GM19467 (cell line): ENCODE data around the gene RYR1.
"Not testable (repeated sequence)": the region's sequence is repeated elsewhere in the genome, so short reads cannot be mapped to it uniquely, and the experiment has no call there.

Experiments used
- ATAC-seq: cut with Tn5 transposase; IDR thresholded peaks from one replicate; pipeline ENCODE4 v1.9.1; 2021; ENCODE audit warnings: mild to moderate bottlenecking, moderate library complexity; ENCODE audit not compliant: unreplicated experiment

Gene RYR1

DNA sequence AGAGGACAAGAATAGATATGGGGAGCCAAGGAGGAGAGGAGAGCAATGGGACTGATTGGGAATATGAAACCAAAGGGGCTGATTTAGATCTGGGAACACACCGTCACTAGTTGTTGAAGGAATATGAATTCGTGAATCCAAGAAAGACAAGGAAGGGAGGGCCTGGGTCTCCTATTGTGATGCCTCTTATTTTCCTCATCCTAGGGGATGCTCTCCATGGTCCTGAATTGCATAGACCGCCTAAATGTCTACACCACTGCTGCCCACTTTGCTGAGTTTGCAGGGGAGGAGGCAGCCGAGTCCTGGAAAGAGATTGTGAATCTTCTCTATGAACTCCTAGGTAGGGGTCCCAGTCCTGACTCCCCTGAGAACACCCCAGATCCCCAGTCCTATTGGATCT lies 21.5 kb downstream of the RYR1 start:
- no peak for ATAC-seq

GRCh38 chr19:38457202-38457601 lies 23.7 kb downstream of the RYR1 start:
- ATAC-seq, result no peak

DNA sequence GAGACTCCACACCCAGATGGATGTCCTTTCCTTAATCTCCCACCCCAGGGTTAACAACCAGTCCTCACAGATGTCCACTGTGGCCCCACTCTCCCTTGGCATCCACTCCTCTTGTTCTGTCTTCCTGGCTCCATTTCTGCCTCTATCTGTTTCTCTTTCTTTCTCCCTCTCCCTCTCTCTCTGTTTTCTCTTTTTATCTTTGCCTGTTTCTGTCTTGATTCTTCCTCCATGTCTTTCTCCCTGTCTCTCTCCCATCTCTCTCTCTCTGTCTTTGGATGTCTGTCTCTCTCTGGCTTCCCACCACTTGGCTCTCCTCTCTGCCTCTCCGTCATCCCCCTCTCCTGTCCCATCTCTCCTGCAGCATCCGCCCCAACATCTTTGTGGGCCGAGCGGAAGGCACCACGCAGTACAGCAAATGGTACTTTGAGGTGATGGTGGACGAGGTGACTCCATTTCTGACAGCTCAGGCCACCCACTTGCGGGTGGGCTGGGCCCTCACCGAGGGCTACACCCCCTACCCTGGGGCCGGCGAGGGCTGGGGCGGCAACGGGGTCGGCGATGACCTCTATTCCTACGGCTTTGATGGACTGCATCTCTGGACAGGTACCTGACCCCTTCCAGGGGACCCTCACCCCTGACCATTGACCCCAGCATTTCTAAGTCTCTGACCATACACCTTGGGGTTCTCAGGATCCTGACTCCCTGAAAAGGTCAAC lies 24.4 kb downstream of the RYR1 start:
- ATAC-seq, result no peak

GRCh38 chr19:38458991-38459390 lies 25.5 kb downstream of the RYR1 start:
- ATAC-seq, result no peak

- ATAC-seq, result no peak
Measured at GRCh38 chr19:38463365-38463764, 29.9 kb downstream of the RYR1 start.

DNA sequence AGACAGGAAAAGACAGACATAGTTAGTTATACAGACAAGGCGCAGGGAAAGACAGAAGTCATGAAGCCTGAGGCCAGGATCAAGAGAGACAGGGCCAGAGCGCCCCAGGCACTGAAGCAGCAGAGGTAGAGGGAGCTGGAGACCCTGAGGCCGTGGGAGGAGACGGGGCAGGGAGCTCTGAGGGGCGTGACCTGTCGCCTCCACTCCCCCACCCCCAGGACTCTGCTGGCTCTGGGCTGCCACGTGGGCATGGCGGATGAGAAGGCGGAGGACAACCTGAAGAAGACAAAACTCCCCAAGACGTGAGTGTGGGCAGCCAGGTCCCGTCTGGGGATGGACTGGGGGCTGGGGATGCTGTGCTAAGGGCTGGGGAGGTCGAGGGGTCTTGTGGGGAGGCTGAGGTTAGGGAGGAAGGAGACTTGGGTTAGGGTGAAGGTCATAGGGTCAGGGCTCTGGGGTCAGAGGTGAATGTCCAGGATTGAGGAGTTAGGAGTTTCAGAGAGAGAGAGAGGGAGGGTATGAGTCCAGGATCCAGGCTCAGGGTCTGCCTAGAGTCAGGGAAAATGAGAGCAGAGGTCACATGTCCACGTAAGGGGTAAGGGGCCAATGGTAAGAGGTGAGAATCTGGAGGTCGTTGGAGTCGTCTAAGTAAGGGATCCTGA lies 31.1 kb downstream of the RYR1 start:
- no peak for ATAC-seq

DNA sequence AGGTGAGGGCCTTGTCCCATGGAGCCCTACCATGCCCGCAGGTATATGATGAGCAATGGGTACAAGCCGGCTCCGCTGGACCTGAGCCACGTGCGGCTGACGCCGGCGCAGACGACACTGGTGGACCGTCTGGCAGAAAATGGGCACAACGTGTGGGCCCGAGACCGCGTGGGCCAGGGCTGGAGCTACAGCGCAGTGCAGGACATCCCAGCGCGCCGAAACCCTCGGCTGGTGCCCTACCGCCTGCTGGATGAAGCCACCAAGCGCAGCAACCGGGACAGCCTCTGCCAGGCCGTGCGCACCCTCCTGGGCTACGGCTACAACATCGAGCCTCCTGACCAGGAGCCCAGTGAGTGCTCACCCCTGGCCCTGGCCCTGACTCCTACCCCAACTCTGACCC lies 32.6 kb downstream of the RYR1 start:
- no peak for ATAC-seq

GRCh38 chr19:38467541-38468525 lies 34.3 kb downstream of the RYR1 start:
- no peak for ATAC-seq

- ATAC-seq, result no peak
Measured at GRCh38 chr19:38469151-38469550, 35.7 kb downstream of the RYR1 start.

GRCh38 chr19:38470788-38471480 lies 37.4 kb downstream of the RYR1 start:
- ATAC-seq, result no peak

DNA sequence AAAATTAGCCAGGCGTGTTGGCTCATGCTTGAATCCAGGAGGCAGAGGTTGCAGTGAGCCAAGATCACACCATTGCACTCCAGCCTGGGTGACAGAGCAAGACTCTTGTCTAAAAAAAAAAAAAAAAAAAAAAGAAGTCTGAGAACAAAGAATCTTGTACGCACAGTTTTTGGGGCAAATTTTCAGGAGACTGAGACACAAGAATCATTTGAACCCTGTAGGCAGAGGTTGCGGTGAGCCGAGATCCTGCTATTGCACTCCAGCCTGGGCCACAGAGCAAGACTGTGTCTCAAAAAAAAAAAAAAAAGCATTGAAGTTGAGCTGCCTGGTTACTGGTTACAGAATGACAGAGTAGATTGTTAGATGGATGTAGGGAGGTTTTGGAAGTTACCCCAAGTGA lies 39.2 kb downstream of the RYR1 start:
- not testable (repeated sequence) for ATAC-seq

DNA sequence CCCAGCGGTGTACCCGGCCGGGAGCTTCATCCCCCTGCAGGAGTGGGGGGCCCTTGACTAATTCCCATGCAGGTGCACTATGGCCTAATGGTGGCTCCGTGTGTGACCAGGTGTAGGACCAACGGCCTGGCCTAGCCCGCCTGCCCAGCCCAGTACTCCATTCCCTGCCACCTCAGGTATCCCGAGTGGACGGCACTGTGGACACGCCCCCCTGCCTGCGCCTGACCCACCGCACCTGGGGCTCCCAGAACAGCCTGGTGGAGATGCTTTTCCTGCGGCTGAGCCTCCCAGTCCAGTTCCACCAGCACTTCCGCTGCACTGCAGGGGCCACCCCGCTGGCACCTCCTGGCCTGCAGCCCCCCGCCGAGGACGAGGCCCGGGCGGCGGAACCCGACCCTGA lies 39.7 kb downstream of the RYR1 start:
- no peak for ATAC-seq

DNA sequence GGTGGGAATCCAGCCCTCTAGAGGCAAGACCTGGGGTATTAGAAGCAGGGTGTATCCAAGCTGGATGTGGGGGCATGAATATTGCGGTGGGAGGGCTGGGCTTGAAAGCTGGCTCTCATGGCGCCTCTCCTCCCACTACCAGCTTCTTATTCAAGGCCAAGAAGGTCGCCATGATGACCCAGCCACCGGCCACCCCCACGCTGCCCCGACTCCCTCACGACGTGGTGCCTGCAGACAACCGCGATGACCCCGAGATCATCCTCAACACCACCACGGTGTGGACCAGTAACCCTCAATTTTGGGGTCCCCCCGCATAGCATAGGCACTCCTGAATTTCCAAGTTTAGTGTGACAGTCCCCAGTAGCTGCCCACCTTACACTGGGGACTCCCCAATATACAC lies 41.7 kb downstream of the RYR1 start:
- no peak for ATAC-seq

- ATAC-seq, result no peak
Measured at GRCh38 chr19:38478273-38478971, 44.9 kb downstream of the RYR1 start.

GRCh38 chr19:38482496-38482895 lies 49.0 kb downstream of the RYR1 start:
- no peak for ATAC-seq

DNA sequence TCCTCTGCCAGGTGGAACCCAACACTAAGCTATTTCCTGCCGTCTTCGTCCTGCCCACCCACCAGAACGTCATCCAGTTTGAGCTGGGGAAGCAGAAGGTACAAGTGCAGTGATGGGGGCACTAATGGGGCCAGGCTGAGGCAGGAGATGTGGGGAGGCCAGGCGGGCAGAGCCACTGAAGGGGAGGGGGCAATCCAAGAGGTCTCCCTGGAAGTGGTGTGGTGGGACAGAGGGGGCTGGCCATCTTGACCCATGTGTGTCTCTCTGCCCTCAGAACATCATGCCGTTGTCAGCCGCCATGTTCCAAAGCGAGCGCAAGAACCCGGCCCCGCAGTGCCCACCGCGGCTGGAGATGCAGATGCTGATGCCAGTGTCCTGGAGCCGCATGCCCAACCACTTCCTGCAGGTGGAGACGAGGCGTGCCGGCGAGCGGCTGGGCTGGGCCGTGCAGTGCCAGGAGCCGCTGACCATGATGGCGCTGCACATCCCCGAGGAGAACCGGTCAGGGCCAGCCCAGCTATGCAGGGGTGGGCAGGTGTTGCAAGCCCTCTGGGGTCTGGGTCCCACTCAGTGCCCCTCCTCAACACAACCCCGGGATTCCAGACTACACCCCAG lies 49.6 kb downstream of the RYR1 start:
- no peak for ATAC-seq

DNA sequence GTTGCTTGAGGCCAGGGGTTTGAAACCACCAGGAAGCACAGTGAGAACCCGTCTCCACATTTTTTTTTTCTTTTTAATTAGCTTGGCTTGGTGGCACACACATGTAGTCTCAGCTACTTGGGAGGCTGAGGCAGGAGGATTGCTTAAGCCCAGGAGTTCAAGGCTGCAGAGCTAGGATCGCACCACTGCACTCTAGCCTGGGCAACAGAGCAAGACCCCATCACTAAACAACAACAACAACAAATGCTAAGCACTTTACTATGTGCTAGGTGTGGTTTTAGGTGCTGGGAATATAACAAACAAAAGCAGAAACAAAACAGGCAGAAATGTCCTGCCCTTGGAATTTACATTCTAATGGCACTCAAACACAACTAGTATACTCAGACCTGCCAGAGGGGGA lies 51.3 kb downstream of the RYR1 start:
- ATAC-seq, result no peak

- ATAC-seq, result no peak
Measured at GRCh38 chr19:38485541-38486285, 52.2 kb downstream of the RYR1 start.

GRCh38 chr19:38486731-38487336 lies 53.3 kb downstream of the RYR1 start:
- no peak for ATAC-seq
